MCF 10A (cell line): ENCODE results near the gene CDK7. TPM values are rescaled to one million over a fixed set of nuclear protein-coding genes. Genes with fewer than 3 reads are reported as not detected.

Experiments
- BruUV-seq: library from RNA; stranded (reverse); fragments of 400-500 nt; replicated peaks from 2 replicates; lab custom pipeline; 2021; lab: Mats Ljungman, UMichigan
- CTCF ChIA-PET: fragments of 300-600 bp; sonication (Branson Sonifier 250); formaldehyde crosslinking; extraction: SDS; loops from one replicate; lab custom pipeline; 2021; ENCODE audit warnings: antibody characterized with exemption, inconsistent platforms; lab: Yijun Ruan, JAX
- POLR2A ChIA-PET: fragments of 300-600, 350-650 bp; sonication (Branson Sonifier 250); formaldehyde crosslinking; extraction: SDS; loops from one replicate; lab custom pipeline; 2020; ENCODE audit warnings: antibody characterized with exemption, inconsistent platforms; lab: Yijun Ruan, JAX
- DNase-seq: peaks from one replicate; pipeline ENCODE4 v3.0.0-alpha.2; 2018; ENCODE audit not compliant: unreplicated experiment
- H3K27ac Mint-ChIP-seq: one replicate; pipeline ENCODE4 v1.8.0; 2022; ENCODE audit warnings: mild to moderate bottlenecking, low read depth, mixed read lengths; ENCODE audit not compliant: unreplicated experiment
- H3K27me3 Mint-ChIP-seq: one replicate; pipeline ENCODE4 v1.8.0; 2022; ENCODE audit warnings: mixed read lengths; ENCODE audit not compliant: insufficient read depth, unreplicated experiment
- H3K36me3 Mint-ChIP-seq: one replicate; pipeline ENCODE4 v1.8.0; 2022; ENCODE audit warnings: mild to moderate bottlenecking, moderate library complexity, mixed read lengths; ENCODE audit not compliant: insufficient read depth, unreplicated experiment
- H3K4me1 Mint-ChIP-seq: one replicate; pipeline ENCODE4 v1.8.0; 2022; ENCODE audit warnings: mixed read lengths; ENCODE audit not compliant: insufficient read depth, unreplicated experiment
- H3K4me3 Mint-ChIP-seq: one replicate; pipeline ENCODE4 v1.8.0; 2022; ENCODE audit warnings: mild to moderate bottlenecking, moderate library complexity, mixed read lengths; ENCODE audit not compliant: unreplicated experiment
- H3K9me3 Mint-ChIP-seq: one replicate; pipeline ENCODE4 v1.8.0; 2022; ENCODE audit warnings: mixed read lengths; ENCODE audit not compliant: unreplicated experiment
- CTCF ChIP-seq: fragments of 200-600 bp; IDR thresholded peaks from one replicate; pipeline ENCODE4 v1.8.0; 2022; ENCODE audit warnings: antibody characterized with exemption, mild to moderate bottlenecking; ENCODE audit not compliant: unreplicated experiment
- intact Hi-C: fragments of 100-400 bp; cut with micrococcal nuclease; formaldehyde crosslinking; loops from 2 replicates; pipeline ENCODE4 v1.14.1; 2022
- total RNA-seq: library from RNA; stranded (reverse); gene quantifications from 2 replicates; pipeline ENCODE4 v1.2.3, GENCODE V29; 2022

The CDK7 gene
- total RNA-seq, 1 experiment from 2014 or later, result 48.5 TPM

- BruUV-seq, result no TSS peak
- Mint-ChIP-seq H3K4me3 (no peak overlapping the region), H3K9me3 (no peaks in the 10 kb centered on the region), H3K27me3 (no peaks in the 10 kb centered on the region), H3K36me3 (peaks cover 13% of the 10 kb centered on the region), H3K27ac (no peak overlapping the region), H3K4me1 (no peaks in the 10 kb centered on the region)
- CTCF ChIA-PET, result no interaction called here
- intact Hi-C loops, result no loop called here
- POLR2A ChIA-PET, result no interaction called here
- DNase-seq, result no peak
- TF ChIP-seq CTCF, result no peak
These were observed 77.9 kb downstream of the CDK7 start for GRCh38 chr5:69312459-69313160.

GRCh38 chr5:69313428-69313827 lies 78.7 kb downstream of the CDK7 start:
- ChIA-PET POLR2A (no interaction called here), CTCF (no interaction called here)
- Mint-ChIP-seq H3K36me3 (peaks cover 19% of the 10 kb centered on the region), H3K4me1 (no peaks in the 10 kb centered on the region), H3K9me3 (no peaks in the 10 kb centered on the region), H3K4me3 (no peak overlapping the region), H3K27ac (no peak overlapping the region), H3K27me3 (no peaks in the 10 kb centered on the region)
- no peak for DNase-seq
- no TSS peak for BruUV-seq
- intact Hi-C loops, result no loop called here
- no peak for TF ChIP-seq CTCF

GRCh38 chr5:69315972-69316371 lies 81.3 kb downstream of the CDK7 start:
- Mint-ChIP-seq H3K27me3 (no peaks in the 10 kb centered on the region), H3K36me3 (peaks cover 28% of the 10 kb centered on the region), H3K9me3 (no peaks in the 10 kb centered on the region), H3K4me3 (no peak overlapping the region), H3K4me1 (no peaks in the 10 kb centered on the region), H3K27ac (no peak overlapping the region)
- ChIA-PET CTCF (no interaction called here), POLR2A (no interaction called here)
- BruUV-seq, result no TSS peak
- no peak for DNase-seq
- intact Hi-C loops, result no loop called here
- no peak for TF ChIP-seq CTCF

GRCh38 chr5:69317391-69317790 lies 82.7 kb downstream of the CDK7 start:
- Mint-ChIP-seq H3K27ac (no peak overlapping the region), H3K27me3 (no peaks in the 10 kb centered on the region), H3K4me1 (no peaks in the 10 kb centered on the region), H3K9me3 (no peaks in the 10 kb centered on the region), H3K36me3 (peaks cover 28% of the 10 kb centered on the region), H3K4me3 (no peak overlapping the region)
- no peak for TF ChIP-seq CTCF
- ChIA-PET POLR2A (no interaction called here), CTCF (interaction anchor here (0.5 kb wide), 1 partner anchor 49 kb away, joined by 3 read pairs; no protein-coding TSS in a partner anchor)
- no peak for DNase-seq
- BruUV-seq, result no TSS peak
- intact Hi-C loops, result no loop called here
